ENCODE results near the gene PANK1.
A peak's percentile ranks its signal among the peaks of the same experiment; 100 is the strongest.

PANK1 gene

DNA sequence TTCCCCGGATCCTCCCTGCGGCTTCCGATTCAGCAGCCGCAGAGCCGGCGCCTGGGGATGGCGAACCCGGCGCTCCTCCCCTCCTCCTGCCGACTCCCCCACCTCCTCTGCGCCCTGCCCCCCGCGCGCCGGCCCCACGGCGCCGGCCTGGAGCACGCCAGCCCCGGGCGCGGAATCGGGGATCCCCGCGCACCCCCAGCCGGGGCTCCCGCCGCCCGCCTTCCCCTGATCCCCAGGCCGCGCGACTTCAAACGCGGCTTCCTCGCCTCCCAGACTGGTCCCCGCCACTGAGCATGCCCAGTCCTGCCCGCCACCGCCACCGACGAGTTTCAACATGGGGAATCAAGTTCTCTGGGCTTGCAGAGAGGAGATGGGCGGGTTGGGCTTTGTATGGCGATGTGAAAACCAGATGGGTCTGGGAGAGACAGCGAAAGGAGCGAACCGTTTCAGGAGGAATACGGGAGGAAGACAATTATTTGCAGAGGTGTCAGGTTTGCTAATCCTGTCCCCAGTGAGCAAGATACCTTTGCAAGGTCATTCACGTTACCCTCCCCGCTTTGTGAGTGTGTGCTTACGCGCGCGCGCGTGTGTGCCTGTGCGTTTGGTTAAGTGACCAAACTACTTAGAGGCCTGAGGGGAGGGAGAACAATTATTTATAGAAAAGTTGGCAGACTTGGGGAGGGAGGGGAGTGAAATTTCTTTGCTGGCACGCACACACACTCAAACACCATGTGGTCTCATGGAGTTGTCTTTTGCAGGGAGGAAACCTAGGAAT lies at the start of gene PANK1:
Gene PANK1 (minus strand): TSS at position 276 of the 775 bp plus-strand sequence. CDS start 351 bp downstream, outside the sequence.
- DNase-seq = peak; percentile 69

DNA sequence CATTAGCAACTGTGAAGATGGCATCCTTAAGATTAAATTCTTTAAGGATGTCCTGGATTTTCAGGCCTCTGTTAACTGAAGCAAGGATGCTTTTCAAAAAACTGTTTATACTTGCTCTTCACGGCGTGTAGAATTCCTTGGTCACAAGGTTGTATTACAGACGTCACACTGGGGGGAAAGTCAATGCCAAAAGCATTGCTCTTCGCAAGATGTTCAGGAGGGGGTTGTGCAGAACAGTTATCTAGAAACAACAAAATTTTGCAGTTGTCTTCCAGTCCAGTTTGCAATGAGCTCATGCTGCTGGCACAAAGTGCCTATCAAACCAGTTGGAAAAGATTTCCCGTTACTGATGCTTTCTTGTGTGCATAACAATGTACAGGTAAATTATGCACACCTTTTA lies 48.1 kb upstream of the PANK1 start:
- DNase-seq = no peak

DNA sequence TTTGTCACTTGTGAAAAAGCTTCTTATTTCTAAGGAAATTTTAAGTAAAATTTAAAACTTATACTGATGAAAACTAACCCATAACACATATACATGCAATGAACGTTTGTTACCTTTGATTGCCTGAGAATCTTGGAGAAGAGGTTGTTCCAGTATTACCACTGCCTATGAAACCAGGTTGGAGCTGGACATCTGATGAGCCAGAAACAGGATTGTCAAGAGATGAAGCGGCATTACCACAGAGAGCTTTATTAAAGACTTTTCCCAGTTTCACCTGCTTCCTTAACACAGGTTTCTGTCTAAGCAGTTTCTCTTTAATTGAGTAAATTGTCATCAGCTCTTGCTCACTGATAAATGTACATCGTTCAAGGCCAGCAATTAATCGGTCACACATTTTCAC lies 47.4 kb upstream of the PANK1 start:
- no peak for DNase-seq

DNA sequence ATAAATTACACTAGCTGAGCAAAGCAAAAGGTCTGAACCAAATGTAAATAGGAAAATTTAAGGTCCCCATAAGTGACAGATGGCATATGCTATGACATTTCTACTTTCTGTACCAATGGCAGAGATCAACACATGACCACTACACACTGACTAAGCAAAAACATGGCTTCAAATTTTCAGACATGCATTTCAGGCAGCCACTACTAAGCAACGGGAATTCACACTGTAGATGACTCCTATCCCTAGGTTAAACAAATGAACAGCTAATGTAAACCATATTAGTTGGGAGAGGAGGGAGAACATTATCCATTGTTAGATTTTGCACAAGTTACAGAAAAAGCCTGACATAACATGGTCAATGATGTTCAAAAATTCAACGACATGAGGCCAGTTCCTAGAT lies 45.0 kb upstream of the PANK1 start:
- no peak for DNase-seq

DNA sequence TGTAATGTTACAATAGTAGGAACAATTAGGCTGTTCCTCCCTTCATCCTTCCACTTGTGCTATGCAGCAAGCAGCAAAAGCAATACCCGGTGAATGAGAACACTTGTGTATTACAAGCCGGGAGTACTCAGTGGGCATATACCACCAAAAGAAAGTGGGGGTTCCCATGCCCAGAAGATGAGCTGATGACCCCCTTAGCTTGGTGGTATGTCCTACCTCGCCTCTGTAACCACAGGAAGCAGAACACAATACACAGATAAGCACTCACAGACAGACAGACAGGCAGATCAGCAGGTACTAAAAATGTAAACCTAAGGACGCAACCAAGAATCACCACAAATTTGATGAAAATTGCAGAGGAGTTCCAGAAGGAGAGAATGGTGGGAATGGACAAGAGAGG lies 40.9 kb upstream of the PANK1 start:
- DNase-seq = no peak

DNA sequence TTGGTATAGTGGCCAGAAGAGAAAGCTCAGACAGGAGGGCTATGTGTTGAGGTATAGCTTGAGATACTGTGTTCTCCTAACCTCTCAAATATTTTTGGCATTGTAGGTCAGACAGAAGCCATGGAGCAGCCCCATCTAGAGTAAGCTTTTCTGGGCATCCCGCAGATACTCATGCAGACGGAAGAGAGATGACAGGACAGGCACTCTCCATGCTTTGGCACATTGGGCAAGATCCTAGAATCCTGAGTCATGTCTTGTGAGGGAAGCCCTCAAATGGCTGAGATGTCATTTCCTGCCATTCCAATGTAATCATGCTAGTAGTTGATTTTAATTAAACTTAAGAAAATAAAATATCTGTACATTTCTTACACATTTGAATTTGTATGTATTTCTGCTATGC lies 39.6 kb upstream of the PANK1 start:
- no peak for DNase-seq

DNA sequence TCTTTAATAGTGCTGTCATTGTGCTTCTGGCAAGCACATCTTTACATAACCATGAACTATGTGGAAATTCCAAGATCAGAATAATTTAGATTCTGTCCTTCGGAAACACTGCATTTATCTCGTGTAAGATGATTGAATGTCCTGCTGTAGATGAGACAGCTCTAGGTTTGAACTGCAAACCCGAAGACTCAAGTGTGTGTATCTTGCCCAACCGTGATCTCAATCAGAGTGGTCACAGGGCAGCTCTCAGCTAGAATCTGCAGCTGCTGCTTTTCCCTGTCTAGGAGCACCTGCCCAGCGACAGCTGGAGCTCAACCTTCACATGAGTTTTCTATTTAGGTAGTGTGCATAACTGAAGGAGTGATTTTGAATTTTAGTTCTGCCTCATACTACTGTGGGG lies 38.8 kb upstream of the PANK1 start:
- no peak for DNase-seq

DNA sequence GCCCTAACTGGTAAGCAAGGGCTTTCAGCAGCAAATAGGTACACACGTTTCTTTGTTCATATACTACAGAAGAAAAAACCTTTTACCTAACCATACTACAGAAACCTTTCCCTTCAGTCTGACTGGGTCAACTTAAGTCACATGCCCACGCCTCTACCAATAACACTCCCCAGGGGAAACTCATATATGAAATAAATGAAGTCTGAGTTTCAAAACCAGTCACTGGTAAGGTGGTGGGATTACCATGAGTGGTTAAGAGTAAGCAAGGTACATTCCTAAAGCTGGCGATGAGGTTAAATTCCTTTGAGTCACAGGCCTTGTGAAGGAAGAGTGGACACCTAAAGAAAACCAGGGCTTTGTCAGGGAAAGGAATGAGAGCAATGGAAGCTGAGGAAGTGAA lies 34.9 kb upstream of the PANK1 start:
- DNase-seq = no peak

DNA sequence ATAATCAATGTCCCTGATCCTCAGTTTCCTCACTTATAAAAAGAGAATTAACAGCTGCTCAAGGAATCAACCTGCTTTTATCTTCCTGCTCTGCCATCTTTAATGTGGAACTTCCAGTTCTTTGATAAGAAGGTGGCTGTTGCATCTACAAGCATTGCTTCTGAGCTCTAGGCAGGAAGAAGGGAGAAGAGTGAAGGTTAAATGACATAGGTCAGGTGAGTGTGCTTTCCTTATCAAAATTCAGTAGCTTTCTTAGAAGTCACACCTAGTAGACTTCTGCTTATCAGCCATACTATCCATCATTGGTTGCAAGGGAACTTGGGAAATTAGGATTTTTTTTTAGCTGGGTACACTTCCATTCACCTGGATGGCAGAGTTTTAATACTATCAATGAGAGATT lies 32.3 kb upstream of the PANK1 start:
- DNase-seq = no peak

DNA sequence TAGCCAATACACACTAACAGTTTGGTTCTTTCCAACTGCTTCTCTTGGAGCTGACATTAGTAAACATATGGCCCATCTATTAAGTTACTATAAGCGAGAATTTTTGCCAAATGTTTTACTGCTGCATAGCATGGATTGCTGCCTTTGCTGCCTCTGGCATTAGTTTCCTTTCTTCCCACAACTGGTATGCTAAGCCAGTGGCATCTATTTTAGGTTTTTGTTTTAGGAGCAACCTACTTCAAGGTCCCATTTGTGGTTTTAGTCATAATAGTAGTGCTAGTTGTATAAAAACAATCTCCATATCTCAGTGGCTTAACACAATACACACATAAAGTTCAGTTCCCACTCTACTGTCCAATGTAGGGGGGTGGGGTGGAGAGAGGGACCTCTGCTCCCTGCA lies 25.9 kb upstream of the PANK1 start:
- DNase-seq = no peak

DNA sequence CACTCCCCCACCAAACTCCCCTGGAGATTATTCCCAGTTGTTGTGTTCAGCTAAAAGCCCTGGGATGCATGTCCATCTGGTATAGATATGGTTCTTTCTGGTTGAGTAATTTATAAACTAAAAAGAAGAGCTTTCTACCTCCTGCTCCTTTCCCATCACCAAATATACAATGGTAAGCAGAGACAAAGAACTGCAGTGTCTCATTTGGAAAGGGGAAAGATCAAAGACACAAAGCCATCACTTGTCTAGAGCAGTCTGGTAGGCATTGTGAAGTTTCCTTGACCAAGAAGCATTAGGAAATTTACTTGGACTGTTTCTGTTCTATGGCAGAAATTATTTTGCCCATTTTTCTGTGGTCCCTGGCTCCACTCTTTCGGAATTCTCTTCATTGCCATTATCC lies 24.9 kb upstream of the PANK1 start:
- DNase-seq = no peak

DNA sequence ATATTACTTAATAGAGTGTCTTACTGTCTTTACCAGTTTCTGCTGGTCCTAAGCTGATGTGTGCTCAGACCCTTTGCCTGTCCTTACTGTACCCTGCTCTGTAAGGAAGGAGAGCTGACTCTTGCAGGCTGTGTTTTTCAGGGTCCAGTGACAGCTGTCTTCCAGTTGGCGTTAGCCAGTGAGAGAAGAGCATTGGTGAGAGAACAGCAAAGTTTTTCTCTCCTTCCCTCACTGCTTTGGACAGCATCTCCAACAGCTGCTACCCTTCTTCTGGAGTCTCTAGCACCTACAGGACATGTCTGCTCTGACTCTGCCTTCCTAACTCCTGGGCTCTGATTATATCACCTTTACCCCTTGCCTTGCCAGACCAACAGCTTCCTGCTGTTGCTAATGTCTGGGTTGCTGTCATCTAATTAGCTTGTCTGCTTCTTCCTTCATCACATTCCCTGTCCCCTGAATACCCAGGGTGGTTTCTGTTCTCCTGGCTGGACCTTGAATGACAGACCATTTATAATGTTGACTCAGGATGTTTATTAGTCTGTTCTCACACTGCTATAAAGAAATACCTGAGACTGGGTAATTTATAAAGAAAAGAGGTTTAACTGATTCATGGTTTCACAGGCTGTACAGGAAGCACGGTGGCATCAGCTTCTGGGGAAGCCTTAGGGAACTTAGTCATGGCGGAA lies 23.5 kb upstream of the PANK1 start:
- no peak for DNase-seq

DNA sequence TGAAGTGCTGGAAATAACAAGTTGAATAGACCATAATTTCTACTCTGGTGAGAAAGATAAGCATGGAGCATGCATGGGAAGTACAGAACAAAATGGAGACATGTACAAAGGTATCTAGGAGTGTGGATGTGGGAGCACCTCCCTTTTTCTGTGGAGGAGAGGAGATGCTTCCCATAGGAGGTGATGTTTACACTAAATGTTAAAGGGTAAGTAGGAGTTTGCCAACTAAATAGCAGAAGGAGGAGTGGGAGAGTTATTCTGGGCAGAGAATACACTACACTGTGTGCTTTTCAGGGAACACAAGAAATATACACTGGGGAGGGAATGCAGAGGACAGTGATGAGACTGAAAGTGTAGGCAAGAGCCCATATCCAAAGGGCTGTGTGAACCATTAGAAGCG lies 21.1 kb upstream of the PANK1 start:
- DNase-seq = no peak

DNA sequence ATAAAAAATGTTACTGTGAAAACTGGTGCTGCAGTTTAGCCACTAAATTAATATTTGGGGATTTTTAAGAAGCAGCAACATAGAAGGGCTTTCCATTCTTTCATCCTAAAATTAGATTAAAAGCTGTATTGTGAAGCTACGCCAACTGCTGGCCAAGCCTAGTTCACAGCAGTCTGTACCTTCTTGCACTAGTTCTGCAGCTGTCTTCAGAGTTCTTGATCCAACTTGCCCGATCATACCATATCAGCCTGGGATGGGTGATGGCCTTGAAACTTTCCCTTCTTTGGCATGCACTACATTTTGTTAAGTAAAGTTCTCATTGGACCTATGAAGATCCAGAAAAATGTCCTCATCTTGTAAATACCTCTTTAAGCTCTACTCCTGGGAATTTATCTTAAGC lies 20.3 kb upstream of the PANK1 start:
- no peak for DNase-seq

DNA sequence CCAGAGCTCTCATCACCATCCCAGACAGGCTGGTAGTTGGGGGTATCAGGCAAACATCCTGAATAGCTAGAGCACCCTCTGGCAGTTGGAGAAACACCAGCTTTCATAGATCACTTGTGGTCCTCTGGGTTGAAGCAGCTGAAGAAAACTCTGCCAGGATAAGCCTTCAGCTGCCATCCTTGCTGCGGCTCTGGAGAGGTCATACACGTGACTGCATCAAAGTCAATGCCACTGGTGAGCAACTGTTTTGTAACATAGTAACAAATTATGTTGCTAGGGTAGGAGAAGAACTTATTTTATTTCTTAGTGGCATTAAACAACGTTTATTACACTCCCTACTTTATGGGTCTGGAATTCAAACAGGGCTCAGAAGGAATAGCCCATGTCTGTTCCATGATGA lies 19.2 kb upstream of the PANK1 start:
- DNase-seq = no peak

DNA sequence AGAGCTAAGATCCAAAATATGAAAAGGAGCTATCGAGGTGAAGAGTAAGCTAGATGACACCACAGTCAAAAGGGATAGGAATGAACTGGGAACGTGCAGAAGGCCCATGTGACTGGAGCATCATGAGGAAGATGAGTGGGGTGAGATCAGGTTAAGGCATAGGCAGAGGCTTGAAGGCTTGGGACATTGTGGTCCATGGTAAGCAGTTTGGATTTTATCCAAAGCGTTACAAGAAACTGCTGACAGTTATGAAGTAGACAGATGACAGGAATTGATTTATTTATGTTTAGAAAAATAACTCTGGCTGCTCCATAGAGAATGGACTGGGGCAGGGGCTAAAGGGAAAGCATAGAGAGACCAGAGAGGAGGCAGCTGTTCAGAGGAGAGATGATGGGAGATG lies 18.1 kb upstream of the PANK1 start:
- DNase-seq = no peak

DNA sequence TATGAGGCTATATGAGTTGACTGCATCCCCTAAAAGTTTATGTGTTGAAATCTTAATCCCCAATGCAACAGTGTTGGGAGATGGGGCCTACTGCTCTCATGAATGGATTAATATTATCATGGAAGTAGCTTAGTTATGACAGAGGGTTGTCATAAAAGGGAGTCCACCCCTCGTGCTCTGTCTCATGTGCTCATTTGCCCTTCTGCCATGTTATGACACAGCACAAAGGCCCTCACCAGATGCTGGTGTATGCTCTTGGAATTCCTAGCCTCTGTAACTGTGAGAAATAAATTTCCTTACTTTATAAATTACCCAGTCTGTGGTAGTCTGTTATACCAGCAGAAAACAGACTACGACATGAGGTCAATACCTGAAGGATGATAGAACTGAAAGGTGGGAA lies 17.6 kb upstream of the PANK1 start:
- DNase-seq = no peak

DNA sequence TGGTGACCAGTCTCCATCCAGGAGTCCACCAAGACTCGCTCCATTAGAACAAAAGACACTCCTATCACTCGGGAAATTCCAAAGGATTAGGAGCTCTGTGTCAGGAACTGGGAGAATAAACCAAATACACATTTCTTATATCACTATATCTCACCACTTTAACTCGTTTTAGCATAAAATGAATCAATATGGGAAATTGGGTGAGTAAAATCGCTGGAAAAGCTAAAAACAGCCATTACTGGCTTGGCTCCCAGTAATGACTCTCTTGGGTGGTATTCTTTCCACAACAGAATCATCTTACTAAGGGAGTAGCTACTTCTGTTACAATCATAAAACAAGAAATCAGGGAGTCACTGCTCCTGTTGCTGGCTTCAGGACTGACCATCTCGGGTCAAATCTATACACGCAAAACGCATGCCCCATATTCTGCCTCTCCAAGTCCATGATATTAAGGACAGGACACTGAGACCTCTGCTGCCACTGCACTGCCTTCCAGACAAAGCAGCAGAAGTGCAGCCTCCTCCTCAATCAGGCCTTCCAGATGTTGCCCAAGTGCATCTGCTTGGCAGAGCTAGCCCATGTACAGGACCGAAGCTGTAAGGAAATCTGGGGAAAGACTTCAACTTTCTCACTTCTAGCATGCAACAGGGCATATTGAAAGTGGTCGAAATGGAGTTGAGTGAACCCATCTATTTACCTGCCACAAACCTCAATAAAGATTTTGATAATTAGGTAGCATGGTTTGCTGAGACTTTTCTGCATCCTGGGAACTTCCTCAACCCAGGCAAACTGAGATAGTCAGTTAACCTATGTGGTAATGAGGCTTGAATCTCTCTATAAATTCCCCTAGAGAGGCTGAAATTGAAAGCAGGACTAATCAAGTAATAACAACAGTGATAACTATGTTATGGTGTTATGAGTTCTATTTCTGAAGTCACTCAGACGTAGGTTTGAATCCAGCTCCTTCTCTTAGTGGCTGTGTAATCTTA lies 14.4 kb upstream of the PANK1 start:
- no peak for DNase-seq

DNA sequence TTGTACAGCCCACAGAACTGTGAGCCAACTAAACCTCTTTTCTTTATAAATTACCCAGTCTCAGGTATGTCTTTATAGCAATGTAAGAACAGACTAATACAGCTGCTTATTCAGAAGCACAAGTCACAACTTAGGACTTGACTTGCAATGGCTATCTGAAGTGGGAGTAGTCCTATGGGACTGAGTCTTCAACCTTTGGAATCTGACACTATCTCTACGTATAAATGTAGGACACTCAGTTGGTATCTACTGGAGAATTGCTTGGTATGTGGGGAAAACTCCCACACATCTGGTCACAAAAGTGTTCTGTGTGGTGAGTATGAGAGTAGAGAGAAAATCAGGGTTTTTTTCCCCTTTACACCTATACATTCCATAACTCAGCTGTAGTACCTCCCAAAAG lies 12.3 kb upstream of the PANK1 start:
- DNase-seq = no peak

DNA sequence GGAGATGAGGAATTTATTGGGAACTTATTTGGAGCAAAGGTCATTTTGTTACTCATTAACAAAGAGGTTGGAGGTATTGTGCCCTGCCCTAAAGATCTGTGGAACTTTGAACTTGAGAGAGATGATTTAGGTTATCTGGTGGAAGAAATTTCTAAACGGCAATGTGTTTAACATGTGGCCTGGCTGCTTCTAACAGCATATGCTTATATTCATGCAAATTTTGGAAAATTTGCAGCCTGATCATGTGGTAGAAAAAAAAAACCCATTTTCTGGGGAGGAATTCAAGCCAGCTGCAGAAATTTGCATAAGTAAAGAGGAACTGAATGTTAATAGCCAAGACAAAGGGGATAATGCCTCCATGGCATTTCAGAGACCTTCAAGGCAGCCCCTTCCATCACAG lies 10.7 kb upstream of the PANK1 start:
- no peak for DNase-seq

DNA sequence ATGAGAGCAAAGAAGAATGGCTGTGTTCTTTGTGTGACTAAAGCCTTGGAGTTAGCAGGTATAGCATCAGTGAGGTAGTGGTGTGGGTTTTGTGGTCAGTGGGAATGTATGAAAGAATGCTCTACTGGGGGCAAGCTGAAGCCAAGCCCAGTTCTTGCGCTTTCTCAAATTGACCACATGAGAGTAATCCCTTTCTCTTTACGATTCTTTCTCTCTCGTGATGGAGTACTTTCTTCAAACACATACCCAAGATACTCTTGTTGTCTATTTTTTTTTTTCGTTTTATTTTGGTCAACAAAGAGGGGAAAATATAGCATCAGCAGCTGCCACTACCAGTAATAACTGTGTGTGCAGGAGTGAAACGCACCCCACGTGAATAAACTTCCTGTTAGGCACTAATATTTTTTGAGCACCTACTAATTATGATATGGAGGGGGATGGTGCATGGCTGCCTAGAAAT lies 8.4 kb upstream of the PANK1 start:
- DNase-seq = no peak

DNA sequence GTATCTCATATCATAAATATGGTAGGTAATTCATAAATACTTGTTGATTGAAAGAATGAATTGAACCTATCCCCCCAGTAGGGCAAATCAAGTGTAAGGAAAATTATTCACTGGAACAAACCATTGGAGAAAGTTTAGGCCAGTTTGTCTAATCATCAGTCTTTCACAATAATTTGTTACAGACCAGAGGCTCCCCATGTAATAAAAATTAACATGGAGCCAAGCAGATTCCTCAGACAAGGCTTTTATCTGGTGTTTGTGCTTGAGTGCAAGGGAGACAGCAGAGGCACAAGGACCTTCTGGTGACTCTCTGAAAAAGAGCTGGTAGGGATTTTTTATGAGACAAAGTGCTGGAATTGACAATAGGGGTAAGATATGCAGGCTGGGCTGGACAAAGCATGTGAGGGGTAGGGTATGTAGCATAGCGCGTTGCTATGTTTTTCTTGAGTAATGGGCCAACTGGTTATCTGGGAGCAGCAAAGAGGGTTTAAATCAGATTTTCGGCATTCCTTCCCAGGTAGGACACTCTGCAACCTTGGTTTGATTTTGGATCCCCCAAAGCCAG lies 7.8 kb upstream of the PANK1 start:
- DNase-seq = no peak

DNA sequence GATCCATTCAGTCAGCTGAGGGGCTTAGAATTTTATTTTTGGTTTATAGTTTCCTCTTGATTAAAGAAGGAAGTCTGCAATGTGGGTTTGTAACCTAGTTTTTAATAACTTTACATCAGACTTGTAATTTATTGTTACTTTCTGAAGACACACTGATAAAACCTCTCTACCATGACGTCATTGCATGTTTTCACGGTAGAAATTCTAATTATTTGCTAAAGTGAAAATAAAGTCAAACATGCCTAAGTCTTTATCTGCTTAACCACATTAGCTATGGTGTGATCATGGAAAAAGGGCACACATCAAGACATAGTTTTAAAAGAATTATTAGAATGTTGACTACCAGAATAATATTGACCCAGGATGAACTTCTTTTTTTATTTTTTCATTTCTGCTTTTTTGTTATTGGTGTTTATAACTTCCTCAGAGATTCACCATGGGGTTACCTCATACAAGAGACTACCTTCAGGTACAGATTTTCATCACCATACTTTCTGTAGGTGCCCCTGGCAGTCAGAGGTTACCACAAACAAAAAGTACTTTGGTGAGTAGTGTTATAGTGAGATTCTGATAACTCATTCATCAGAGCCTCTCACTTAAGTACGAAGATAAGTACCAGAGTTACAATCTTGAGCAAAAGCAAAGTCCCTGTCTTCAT lies 7.0 kb upstream of the PANK1 start:
- no peak for DNase-seq
